Keratinocyte (primary cell): ENCODE results near the gene TRIM10.

ENCODE experiments used
- EZH2 ChIP-seq: IDR thresholded peaks from one replicate; pipeline ENCODE4 v1.6.1; 2012; ENCODE audit warnings: inconsistent platforms, mild to moderate bottlenecking, low read length, moderate library complexity
- TF ChIP-seq, protein P1 (sequence below), 3 experiments: IDR thresholded peaks in 1 of 3; conservative IDR thresholded peaks in 1 of 3; optimal IDR thresholded peaks in 1 of 3; 2 replicates in 2 of 3; 3 replicates in 1 of 3; pipeline versions ENCODE3 to v1.5.1; 2011; ENCODE audit warnings: low read length in 3 of 3, mild to moderate bottlenecking in 3 of 3, moderate library complexity in 2 of 3, control low read depth in 1 of 3, inconsistent platforms in 1 of 3; ENCODE audit not compliant: insufficient read depth in 2 of 3; ENCODE audit errors: extremely low read depth in 1 of 3

DNA sequence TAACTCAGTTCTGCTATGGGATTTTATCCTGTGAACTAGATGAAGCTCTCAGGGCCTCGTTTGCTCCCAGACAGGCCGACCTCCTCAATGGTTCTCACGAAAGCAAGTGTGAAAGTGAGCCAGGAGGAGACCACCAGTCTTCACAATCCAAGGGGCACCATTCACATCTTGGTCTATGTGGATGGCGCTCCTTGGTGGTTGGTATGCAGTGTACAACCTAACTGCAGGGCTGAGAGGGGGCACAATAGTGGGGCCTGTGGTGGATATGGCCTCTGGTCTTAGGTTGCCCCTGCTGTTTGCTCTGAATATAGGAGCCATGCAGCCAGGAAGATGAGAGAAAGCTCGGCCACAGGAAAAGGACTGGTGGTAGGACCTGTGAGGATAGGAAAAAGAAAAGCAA is 27.5 kb upstream of the TRIM10 start:
- TF ChIP-seq, protein P1, sequence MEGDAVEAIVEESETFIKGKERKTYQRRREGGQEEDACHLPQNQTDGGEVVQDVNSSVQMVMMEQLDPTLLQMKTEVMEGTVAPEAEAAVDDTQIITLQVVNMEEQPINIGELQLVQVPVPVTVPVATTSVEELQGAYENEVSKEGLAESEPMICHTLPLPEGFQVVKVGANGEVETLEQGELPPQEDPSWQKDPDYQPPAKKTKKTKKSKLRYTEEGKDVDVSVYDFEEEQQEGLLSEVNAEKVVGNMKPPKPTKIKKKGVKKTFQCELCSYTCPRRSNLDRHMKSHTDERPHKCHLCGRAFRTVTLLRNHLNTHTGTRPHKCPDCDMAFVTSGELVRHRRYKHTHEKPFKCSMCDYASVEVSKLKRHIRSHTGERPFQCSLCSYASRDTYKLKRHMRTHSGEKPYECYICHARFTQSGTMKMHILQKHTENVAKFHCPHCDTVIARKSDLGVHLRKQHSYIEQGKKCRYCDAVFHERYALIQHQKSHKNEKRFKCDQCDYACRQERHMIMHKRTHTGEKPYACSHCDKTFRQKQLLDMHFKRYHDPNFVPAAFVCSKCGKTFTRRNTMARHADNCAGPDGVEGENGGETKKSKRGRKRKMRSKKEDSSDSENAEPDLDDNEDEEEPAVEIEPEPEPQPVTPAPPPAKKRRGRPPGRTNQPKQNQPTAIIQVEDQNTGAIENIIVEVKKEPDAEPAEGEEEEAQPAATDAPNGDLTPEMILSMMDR (optimal IDR thresholded peaks at IDR 0.05 in 1 of 3, IDR thresholded peaks at IDR 0.05 in 1 of 3, conservative IDR thresholded peaks at IDR 0.05 in 1 of 3; ENCODE audit: extremely low read depth in 1 of 3, insufficient read depth in 2 of 3, low read length in 3 of 3) = no peak
- TF ChIP-seq EZH2 = no peak
